Transverse colon (tissue), 3 donors: Measurements from ENCODE around the gene ANKRD61.

Experiments used
- CTCF ChIP-seq, 5 experiments: fragments of 200-600 bp in 3 of 5; fragments of 450-650 bp in 2 of 5; sonication (generic) in 3 of 5; IDR thresholded peaks; 1 replicate in 2 of 5; 2 replicates in 3 of 5; pipeline ENCODE4 v1.5.1; 2016 to 2017; ENCODE audit warnings: antibody characterized with exemption in 5 of 5, inconsistent platforms in 3 of 5, mild to moderate bottlenecking in 2 of 5, moderate library complexity in 1 of 5
- EP300 ChIP-seq: sonication (generic); formaldehyde crosslinking; IDR thresholded peaks from one replicate; pipeline ENCODE4 v1.6.1; 2017; ENCODE audit warnings: antibody characterized with exemption, low read depth
- POLR2A ChIP-seq: fragments of 450-650 bp; IDR thresholded peaks from one replicate; pipeline ENCODE4 v1.6.1; 2016; ENCODE audit warnings: antibody characterized with exemption, mild to moderate bottlenecking, moderate library complexity

- TF ChIP-seq EP300, result no peak
- TF ChIP-seq POLR2A, result no peak
- TF ChIP-seq CTCF (IDR thresholded peaks at IDR 0.05), result no peak
Observed at GRCh38 chr7:6015917-6016652, 15.1 kb upstream of the ANKRD61 start.
